ENCODE data around the gene IKZF3. TPM values are rescaled to one million over a fixed set of nuclear protein-coding genes. Genes with fewer than 3 reads are reported as not detected.
"Not testable (repeated sequence)": the region's sequence is repeated elsewhere in the genome, so short reads cannot be mapped to it uniquely, and the experiment has no call there.

The IKZF3 gene
- total and polyA plus RNA-seq, 5 donors: 0.14 to 1.3 (median 0.50) TPM

DNA sequence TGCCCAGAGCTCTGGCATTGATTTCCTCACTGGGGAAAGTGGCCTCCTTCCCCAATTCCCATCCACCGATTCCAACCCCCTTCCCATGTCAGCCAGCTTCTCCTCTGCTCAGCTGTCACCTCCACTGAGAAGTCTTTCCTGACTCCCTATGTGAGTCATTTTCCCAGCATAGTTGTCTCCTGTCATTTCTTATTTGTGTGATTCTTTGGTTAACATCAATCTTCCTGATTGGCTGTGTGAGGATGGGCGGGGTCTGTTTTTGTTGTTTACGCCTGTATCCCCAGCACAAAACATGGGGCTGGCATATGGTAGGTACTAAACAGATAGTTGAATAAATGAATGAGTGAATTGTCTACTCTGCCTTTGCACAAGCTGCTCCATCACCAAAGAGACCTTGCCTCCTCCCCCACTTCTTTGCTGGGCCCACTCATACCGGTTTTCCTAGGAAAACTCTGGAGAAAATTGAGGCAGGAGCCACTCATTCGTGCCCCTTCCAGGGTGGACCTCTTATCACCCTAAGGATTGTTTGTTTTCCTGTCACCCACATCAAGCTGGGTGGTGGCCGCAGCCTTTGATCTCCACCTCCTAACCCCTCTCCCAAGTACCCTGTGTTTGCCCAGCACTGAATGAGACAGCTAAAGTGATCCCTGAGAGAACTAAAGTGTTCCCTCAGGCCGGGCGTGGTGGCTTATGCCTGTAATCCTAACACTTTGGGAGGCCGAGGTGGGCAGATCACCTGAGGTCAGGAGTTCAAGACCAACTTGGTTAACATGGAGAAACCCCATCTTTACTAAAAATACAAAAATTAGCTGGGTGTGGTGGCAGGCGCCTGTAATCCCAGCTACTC lies 127.6 kb downstream of the IKZF3 start:
- H3K4me3 ChIP-seq (ENCODE audit: low read length): no peak overlapping the region
- intact Hi-C loops (cut with DNase I): no loop called here
- H3K27me3 ChIP-seq (ENCODE audit: control insufficient read depth, insufficient read depth): no peaks in the 10 kb centered on the region
- no peak for ATAC-seq
- WGBS: 73% methylated on average over 10 of the region's 10 CpGs
- peak in 1 of 3 donors; percentile 13 for DNase-seq
- H3K4me1 ChIP-seq (ENCODE audit: control insufficient read depth, insufficient read depth, low read length): no peaks in the 10 kb centered on the region
- H3K9me3 ChIP-seq (ENCODE audit: control insufficient read depth, low read length): no peaks in the 10 kb centered on the region
- no peak overlapping the region for H3K27ac ChIP-seq (ENCODE audit: low read length)

DNA sequence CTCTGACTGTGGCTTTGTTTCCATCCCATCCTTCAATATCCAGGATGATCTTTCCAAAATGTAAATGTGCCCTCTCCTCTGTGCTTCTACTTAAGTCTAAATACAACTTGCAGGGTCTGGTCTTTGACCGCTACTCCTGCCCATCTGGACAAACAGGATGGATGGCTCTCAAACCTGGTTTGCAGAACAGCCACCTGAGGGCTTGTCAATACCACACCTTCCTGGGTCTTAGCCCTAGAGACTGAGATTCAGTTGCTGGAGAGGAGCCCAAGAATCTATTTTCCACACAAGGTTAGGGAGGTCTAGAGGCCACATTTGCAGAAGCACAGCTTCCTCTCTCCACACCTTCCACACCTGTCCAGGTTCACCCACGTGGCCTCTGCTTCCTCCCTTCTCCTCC lies 128.2 kb downstream of the IKZF3 start:
- Histone ChIP-seq H3K27me3 (ENCODE audit: control insufficient read depth, insufficient read depth) (no peaks in the 10 kb centered on the region), H3K4me1 (ENCODE audit: control insufficient read depth, insufficient read depth, low read length) (no peaks in the 10 kb centered on the region), H3K9me3 (ENCODE audit: control insufficient read depth, low read length) (no peaks in the 10 kb centered on the region), H3K4me3 (ENCODE audit: low read length) (no peak overlapping the region), H3K27ac (ENCODE audit: low read length) (no peak overlapping the region)
- 69% methylated on average over 2 of the region's 2 CpGs for WGBS
- no peak for ATAC-seq
- intact Hi-C loops (cut with DNase I): no loop called here
- DNase-seq: no peak

GRCh38 chr17:39732586-39732985 lies 131.5 kb downstream of the IKZF3 start:
- no peaks in the 10 kb centered on the region for H3K27me3 ChIP-seq (ENCODE audit: control insufficient read depth, insufficient read depth)
- intact Hi-C loops (cut with DNase I): no loop called here
- WGBS: 97% methylated on average over 3 of the region's 3 CpGs
- ATAC-seq (no peak), DNase-seq (no peak)
- H3K4me3 ChIP-seq (ENCODE audit: low read length): no peak overlapping the region
- no peaks in the 10 kb centered on the region for H3K9me3 ChIP-seq (ENCODE audit: control insufficient read depth, low read length)
- H3K4me1 ChIP-seq (ENCODE audit: control insufficient read depth, insufficient read depth, low read length): peaks cover 2% of the 10 kb centered on the region
- H3K27ac ChIP-seq (ENCODE audit: low read length): no peak overlapping the region

GRCh38 chr17:39730095-39730921 lies 133.8 kb downstream of the IKZF3 start, which contains the start of gene MIEN1:
TSS of gene MIEN1 (minus strand) at chr17:39730532. CDS start at chr17:39730495, 37 bp downstream.
- under 1% methylated on average over 65 of the region's 65 CpGs for WGBS
- DNase-seq (peak; percentile 91 to 97 (median 97)), ATAC-seq (peak; percentile 96 to 97)
- H3K27me3 ChIP-seq (ENCODE audit: control insufficient read depth, insufficient read depth): no peaks in the 10 kb centered on the region
- H3K4me3 ChIP-seq (ENCODE audit: low read length): peak within 1 kb of the TSS; percentile 76
- H3K9me3 ChIP-seq (ENCODE audit: control insufficient read depth, low read length): no peaks in the 10 kb centered on the region
- peaks cover 2% of the 10 kb centered on the region for H3K4me1 ChIP-seq (ENCODE audit: control insufficient read depth, insufficient read depth, low read length)
- peak within 1 kb of the TSS; percentile 81 for H3K27ac ChIP-seq (ENCODE audit: low read length)
- intact Hi-C loops (cut with DNase I): no loop called here

DNA sequence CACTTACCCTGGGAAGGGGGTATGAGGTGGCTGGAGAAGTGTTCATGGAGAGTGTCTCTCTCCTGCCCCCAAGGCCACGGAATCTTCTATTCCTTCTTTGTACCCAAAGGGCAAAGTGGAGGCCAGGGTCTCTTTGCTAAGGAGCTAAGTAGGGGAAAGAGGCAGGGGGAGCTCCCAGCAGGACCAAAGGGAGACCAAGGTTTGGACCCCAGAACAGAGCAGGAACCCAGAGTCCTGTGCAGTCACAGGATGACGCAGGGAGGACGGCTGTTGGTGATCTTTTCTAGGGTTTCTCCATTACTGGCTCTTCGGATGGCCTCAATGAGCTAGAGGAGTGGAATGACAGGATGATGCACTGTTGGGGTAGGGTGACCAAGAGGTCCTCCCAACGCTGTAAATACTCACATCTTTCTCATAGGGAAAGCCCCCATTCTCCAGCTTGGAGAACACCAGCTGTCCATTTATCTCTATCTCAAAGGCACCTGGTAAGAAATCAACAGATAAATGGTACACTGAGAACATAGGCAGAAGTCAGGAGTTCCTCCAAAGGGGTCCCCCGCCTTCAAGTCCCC lies 134.7 kb downstream of the IKZF3 start:
- Histone ChIP-seq H3K4me1 (ENCODE audit: control insufficient read depth, insufficient read depth, low read length) (peaks cover 2% of the 10 kb centered on the region), H3K27me3 (ENCODE audit: control insufficient read depth, insufficient read depth) (no peaks in the 10 kb centered on the region), H3K27ac (ENCODE audit: low read length) (no peak overlapping the region), H3K4me3 (ENCODE audit: low read length) (peak overlapping the region; percentile 76), H3K9me3 (ENCODE audit: control insufficient read depth, low read length) (no peaks in the 10 kb centered on the region)
- intact Hi-C loops (cut with DNase I): loop anchor here in 1 of 4 donors (10.0 kb wide), 1 partner anchor 65 kb away; the partner anchor contains the start of genes PNMT and TCAP
- ATAC-seq (no peak), DNase-seq (no peak)
- WGBS: 69% methylated on average over 6 of the region's 6 CpGs

DNA sequence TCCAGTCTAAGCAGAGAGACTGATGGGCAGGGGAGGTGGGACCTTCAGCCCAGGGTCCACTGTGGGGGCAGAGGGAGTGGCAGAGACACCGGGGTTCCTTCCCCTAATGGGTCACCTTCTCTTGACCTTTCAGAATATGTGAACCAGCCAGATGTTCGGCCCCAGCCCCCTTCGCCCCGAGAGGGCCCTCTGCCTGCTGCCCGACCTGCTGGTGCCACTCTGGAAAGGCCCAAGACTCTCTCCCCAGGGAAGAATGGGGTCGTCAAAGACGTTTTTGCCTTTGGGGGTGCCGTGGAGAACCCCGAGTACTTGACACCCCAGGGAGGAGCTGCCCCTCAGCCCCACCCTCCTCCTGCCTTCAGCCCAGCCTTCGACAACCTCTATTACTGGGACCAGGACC lies 136.6 kb downstream of the IKZF3 start:
- no peak overlapping the region for H3K27ac ChIP-seq (ENCODE audit: low read length)
- DNase-seq (no peak), ATAC-seq (no peak)
- intact Hi-C loops (cut with DNase I): loop anchor here in 1 of 4 donors (10.0 kb wide), 1 partner anchor 63 kb away; the partner anchor contains the start of genes PNMT and TCAP
- no peaks in the 10 kb centered on the region for H3K9me3 ChIP-seq (ENCODE audit: control insufficient read depth, low read length)
- H3K27me3 ChIP-seq (ENCODE audit: control insufficient read depth, insufficient read depth): no peaks in the 10 kb centered on the region
- WGBS: 72% methylated on average over 10 of the region's 10 CpGs
- H3K4me1 ChIP-seq (ENCODE audit: control insufficient read depth, insufficient read depth, low read length): peaks cover 2% of the 10 kb centered on the region
- no peak overlapping the region for H3K4me3 ChIP-seq (ENCODE audit: low read length)

DNA sequence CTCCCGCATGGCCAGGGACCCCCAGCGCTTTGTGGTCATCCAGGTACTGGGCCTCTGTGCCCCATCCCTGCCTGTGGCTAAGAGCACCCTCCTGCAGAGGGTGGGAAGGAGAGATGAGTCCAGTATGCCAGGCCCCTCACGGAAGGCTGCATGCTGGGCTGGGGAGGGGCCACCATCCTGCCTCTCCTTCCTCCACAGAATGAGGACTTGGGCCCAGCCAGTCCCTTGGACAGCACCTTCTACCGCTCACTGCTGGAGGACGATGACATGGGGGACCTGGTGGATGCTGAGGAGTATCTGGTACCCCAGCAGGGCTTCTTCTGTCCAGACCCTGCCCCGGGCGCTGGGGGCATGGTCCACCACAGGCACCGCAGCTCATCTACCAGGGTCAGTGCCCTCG lies 137.5 kb downstream of the IKZF3 start:
- WGBS: 87% methylated on average over 9 of the region's 9 CpGs
- intact Hi-C loops (cut with DNase I): loop anchor here in 1 of 4 donors (10.0 kb wide), 1 partner anchor 62 kb away; the partner anchor contains the start of genes PNMT and TCAP
- Histone ChIP-seq H3K4me3 (ENCODE audit: low read length) (no peak overlapping the region), H3K27ac (ENCODE audit: low read length) (no peak overlapping the region), H3K27me3 (ENCODE audit: control insufficient read depth, insufficient read depth) (no peaks in the 10 kb centered on the region), H3K4me1 (ENCODE audit: control insufficient read depth, insufficient read depth, low read length) (peaks cover 2% of the 10 kb centered on the region), H3K9me3 (ENCODE audit: control insufficient read depth, low read length) (no peaks in the 10 kb centered on the region)
- ATAC-seq (no peak), DNase-seq (peak in 2 of 3 donors; percentile 37 to 47)

DNA sequence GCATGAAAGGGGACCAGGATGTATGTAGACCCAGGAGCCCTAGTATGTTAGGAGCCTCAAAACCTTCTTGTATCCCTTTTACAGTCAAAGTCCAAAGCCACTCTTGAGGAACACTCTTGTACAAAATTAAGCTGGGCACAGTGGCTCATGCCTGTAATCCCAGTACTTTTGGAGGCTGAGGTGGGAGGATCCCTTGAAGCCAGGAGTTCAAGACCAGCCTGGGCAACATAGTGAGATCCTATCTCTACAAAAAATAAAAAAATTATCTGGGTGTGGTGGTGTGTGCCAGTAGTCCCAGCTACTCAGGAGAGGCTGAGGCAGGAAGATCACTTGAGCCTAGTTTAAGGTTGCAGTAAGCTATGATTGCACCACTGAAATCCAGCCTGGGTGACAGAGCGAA lies 138.2 kb downstream of the IKZF3 start:
- ATAC-seq; H3K4me3 ChIP-seq (ENCODE audit: low read length); H3K4me1 ChIP-seq (ENCODE audit: control insufficient read depth, insufficient read depth, low read length); DNase-seq; H3K27ac ChIP-seq (ENCODE audit: low read length); H3K9me3 ChIP-seq (ENCODE audit: control insufficient read depth, low read length); H3K27me3 ChIP-seq (ENCODE audit: control insufficient read depth, insufficient read depth): not testable (repeated sequence)
- intact Hi-C loops (cut with DNase I): loop anchor here in 1 of 4 donors (10.0 kb wide), 1 partner anchor 61 kb away; the partner anchor contains the start of genes PNMT and TCAP
- 94% methylated on average over 1 of the region's 1 CpG for WGBS

GRCh38 chr17:39724731-39725130 lies 139.4 kb downstream of the IKZF3 start:
- Histone ChIP-seq H3K4me1 (ENCODE audit: control insufficient read depth, insufficient read depth, low read length) (peaks cover under 1% of the 10 kb centered on the region), H3K9me3 (ENCODE audit: control insufficient read depth, low read length) (no peaks in the 10 kb centered on the region), H3K27ac (ENCODE audit: low read length) (no peak overlapping the region), H3K27me3 (ENCODE audit: control insufficient read depth, insufficient read depth) (no peaks in the 10 kb centered on the region), H3K4me3 (ENCODE audit: low read length) (no peak overlapping the region)
- DNase-seq (peak in 2 of 3 donors; percentile 53 to 62), ATAC-seq (no peak)
- 95% methylated on average over 13 of the region's 13 CpGs for WGBS
- intact Hi-C loops (cut with DNase I): loop anchor here in 1 of 4 donors (10.0 kb wide), 1 partner anchor 60 kb away; the partner anchor contains the start of genes PNMT and TCAP

DNA sequence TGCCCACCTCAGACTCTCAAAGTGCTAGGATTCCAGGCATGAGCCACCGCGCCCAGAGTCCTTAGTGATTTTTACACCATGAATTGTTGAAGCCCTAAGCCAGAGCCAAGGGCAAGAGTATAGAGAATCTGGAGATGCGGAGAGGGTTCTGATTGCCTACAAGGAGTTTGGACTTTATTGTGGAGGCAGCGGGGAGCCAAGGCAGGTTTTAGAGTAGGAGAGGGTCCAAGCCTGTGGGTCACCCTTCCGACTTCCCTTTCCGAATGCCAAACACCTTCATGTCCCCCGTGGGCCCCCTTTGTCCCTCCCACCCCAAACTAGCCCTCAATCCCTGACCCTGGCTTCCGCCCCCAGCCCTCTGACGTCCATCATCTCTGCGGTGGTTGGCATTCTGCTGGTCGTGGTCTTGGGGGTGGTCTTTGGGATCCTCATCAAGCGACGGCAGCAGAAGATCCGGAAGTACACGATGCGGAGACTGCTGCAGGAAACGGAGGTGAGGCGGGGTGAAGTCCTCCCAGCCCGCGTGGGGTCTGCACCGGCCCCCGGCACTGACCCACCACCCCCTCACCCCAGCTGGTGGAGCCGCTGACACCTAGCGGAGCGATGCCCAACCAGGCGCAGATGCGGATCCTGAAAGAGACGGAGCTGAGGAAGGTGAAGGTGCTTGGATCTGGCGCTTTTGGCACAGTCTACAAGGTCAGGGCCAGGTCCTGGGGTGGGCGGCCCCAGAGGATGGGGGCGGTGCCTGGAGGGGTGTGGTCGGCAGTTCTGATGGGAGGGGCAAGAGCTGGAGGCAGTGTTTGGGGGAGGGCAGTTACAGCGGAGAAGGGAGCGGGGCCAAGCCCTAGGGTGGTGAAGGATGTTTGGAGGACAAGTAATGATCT lies 140.9 kb downstream of the IKZF3 start:
- Histone ChIP-seq H3K9me3 (ENCODE audit: control insufficient read depth, low read length) (no peaks in the 10 kb centered on the region), H3K27me3 (ENCODE audit: control insufficient read depth, insufficient read depth) (no peaks in the 10 kb centered on the region), H3K4me3 (ENCODE audit: low read length) (no peak overlapping the region), H3K4me1 (ENCODE audit: control insufficient read depth, insufficient read depth, low read length) (no peaks in the 10 kb centered on the region), H3K27ac (ENCODE audit: low read length) (no peak overlapping the region)
- WGBS: 78% methylated on average over 34 of the region's 34 CpGs
- DNase-seq (peak in 2 of 3 donors; percentile 58 to 60), ATAC-seq (peak; percentile 7 to 24)
- intact Hi-C loops (cut with DNase I): loop anchor here in 1 of 4 donors (10.0 kb wide), 1 partner anchor 58 kb away; the partner anchor contains the start of genes PNMT and TCAP

Measured in right cardiac atrium (tissue), 5 donors.